CD4-positive, alpha-beta T cell treated with Interleukin-6 at 100 ng/mL for 8 hours (primary cell): ENCODE measurements around the gene EMP2.

Experiments used
- DNase-seq: peaks from one replicate; pipeline ENCODE4 v3.0.0-alpha.2; 2020; ENCODE audit warnings: mixed read lengths, low spot score

Gene EMP2

DNA sequence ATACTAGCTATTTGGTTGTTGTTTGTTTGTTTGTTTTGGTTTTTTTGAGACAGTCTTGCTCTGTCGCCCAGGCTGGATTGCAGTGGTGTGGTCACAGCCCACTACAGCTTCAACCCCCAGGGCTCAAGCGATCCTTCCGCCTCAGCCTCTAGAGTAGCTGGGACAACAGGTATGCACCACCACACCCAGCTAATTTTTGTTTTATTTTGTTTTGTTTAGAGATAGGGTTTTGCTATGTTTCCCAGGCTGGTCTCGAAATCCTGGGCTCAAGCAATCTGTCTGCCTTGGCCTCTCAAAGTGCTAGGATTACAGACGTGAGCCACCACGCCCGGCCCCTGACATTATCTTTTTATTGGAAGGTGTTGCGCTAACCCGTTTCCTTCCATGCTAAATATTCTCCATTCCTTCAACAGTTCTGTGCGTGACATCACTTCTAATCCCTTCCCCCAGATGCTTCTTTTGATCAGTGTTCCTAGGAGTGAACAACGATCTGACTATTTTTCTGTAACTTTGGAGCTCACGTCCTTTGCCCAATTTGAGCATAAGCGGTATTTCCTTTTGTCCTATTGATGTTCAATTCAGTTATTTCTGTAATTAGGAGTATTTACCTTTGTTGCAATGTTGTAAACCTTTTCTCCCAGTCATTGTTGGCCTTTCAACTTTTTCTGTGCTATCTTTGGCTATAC, 30.2 kb upstream of the EMP2 start:
- DNase-seq = no peak

DNA sequence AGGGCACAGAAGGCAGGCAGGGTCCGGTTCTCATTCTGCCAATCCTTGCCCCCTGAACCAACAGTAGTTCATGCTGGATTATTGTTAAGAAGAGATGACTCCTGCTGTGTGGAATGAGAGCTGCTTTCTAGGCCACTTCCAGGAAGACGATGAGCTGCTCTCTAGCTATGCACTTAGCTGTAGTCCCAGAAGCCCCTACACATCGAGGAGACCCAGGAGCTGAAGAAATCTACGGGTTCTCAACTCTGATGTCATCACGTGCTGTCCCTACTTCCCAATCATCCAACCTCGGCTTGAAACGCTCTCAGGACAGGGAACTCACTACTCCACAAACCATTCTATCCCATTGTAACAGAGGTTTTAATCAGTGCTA, 29.0 kb upstream of the EMP2 start:
- DNase-seq = no peak

DNA sequence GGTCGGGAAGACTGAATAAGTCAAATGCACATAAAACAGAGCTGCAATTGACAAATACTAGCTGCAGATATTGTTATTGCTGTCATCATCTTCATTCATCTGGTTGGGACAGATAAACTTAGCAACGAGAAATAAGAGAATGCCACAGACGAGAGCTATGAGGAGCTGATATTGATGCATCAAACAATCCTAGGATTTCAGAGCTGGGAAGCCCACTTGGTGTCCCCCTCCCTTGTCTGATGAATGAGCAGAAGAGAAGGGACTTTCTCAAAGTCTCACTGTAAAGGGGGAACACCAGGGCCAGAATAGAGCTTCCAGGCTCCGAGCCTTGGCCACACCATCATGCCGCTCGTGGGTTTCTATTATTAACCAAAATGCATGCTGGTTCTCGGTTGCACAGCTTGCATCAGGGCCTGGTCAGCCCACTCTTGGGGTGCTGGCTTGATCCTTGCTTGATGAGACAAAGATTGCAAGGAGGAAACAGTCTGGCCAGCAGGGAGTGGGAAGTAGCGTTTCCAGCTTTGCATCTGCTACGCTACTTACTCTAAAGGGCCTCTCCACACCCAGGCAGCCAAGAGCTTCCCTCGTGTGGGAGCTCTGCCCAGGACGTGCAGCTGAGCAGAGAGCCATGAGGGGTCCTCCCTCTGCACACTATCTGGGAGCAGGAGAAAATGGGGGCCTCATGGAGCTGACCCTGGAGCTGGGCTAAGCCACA, 28.4 kb upstream of the EMP2 start:
- DNase-seq = no peak

DNA sequence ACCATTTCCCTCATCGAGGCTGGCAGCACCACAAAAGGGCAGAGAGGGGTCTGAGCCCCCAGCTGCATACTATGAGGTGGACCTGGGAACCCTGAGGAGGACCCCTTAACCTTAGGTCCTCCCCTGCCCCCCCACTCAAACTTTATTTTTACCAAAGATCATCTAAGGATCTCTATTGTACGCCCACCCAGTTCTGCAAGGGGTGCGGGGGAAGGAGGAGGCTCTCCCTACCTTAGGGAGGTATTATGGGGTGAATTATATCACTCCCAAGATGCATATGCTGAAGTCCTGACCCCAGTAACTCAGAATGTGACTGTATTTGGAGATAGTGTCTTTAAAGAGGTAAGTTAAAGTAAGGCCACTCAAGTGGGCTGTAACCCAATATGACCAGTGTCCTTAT, 26.8 kb upstream of the EMP2 start:
- DNase-seq = no peak

DNA sequence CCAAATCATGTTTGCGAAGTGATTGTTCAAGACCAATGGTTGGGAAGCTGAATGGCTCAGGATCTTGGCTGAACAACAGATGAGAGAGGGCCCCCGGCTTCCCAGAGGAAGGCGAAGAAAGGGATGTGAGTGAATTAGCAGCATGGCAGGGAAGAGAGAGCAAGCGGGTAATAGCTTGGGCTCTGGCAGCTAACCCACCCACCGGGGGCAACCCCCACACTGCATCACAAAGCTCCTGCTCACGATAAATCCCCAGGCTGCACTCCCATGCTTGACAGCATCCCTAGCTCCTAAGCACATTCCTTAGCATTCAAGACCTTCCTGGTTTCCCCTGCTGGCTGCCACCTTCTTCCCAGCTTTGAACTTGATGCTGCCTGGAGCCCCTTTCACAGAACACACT, 26.2 kb upstream of the EMP2 start:
- no peak for DNase-seq

DNA sequence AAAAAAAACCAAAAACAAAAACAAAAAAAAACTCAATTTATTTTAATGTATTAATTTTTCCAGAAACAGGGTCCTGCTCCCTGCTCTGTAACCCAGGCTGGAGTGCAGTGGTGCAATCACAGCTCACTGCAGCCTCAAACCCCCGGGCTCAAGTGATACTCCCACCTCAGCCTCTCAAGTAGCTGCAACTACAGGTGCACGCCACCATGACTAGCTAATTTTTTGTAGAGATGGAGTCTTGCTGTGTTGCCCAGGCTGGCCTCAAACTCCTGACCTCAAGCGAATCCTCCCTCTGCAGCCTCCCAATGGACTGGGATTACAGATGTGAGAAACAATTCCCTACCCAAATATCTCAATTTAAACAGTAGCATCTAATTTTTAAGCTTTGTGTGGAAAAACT, 25.2 kb upstream of the EMP2 start:
- DNase-seq = no peak

DNA sequence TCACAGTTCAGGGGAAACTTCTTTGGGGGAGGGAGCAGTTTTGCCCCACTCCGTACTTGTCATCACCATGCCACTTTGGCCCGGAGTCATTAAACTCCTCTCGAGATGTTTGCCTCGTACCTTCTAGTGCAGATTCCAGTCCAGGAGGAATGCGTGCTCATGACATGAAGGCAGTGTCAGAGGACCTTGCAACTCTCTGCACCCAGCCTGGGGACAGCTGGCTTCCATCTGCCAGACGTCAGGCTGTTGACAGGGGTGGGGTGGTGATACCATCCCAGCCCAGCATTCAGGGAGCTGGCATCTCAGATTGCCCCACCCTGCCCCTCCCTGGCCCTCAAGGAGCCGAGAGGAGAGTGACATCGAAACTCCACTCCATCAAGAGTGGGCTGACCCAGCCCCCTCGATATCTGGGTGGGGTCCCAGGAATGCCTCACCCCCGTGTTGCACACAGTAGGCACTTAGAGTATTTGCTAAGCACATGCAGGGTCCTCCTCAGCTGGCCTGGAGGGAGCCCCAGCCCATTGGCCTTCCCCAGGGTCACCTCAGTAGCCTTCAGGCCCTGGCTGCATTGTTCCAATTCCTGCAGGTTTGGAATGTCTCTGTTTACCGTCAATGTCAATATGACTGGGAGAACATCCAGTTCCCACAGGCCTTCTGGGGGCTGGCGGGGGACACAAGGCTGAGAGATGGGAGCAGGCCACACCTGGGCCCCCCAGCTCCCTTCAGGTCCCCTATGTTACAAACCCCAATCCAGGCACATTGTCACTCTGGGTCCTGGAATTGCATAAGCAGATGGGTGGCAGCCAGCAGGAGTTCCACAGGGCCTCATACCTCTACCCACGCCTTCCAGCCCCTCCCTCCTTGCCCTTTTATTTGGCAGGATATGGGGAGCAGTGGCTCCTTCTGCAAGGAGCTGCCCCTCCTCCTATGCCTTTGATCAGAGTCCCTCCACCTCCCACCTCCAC, 21.3 kb upstream of the EMP2 start:
- DNase-seq = no peak

DNA sequence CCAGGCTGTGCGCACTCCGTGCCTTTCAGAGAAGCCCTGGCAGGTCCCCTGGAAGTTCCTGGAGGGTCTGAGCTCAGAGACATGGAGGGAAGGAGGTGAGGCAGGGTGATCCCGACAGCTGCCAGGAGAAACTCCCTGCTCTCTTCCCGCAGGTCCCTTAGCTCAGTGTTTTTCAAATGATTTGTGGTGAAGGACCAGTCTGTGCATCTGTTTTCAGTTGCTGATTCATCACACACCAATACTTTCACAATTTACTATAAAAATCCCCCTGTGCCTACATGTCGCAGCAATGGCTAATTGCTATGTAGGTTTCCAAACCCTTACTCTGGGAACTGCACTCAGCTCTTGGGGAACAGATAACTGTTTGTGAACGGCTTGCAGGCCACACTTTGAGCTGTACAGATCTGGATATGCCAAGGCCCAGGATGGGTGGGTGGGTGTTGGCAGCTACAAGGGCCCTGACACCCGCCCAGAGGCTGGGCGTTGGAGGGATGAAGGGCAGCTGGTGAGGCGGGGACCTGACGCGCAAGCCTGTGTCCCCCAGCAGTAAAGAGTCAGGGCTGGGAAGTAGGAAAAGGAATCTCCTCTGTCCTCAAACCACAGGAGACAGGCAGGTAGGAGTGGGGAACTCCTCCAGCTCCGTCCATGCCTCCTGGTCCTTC, 20.5 kb upstream of the EMP2 start:
- no peak for DNase-seq

DNA sequence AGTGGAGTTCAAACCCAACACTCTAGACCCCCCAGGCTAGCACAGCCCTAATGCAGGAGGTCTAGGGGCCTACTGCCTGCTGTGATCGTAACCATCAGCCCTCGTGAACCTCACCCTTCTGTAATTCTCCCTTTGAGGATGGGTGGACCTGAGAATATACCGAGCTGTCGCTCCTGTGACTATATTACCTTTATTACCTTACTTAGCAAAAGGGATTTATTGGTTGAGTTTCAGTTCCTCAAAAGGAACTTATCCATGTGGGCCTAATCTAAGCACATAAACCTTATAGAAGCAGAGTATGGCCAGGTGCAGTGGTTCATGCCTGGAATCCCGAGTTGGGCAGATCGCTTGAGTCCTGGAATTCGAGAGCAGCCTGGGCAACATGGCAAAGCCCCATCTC, 19.2 kb upstream of the EMP2 start:
- no peak for DNase-seq

DNA sequence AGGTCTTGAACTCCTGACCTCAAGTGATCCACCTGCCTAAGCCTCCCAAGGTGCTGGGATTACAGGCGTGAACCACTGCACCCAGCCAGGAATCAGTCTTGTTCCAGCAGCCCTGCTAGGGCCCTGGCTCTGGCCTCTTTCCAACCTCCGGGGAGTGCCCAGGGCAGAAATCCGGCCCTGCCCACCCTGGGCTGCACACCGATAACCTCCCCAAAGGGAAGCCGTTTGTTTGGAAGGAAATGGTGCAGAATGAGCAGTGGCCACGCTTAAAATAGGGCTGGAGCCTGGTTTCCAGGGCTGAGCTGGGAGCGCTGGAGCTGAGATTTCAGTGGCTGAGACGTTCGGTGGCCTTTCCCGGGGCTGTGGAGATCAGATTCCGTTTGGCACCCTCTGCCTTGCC, 17.8 kb upstream of the EMP2 start:
- no peak for DNase-seq

DNA sequence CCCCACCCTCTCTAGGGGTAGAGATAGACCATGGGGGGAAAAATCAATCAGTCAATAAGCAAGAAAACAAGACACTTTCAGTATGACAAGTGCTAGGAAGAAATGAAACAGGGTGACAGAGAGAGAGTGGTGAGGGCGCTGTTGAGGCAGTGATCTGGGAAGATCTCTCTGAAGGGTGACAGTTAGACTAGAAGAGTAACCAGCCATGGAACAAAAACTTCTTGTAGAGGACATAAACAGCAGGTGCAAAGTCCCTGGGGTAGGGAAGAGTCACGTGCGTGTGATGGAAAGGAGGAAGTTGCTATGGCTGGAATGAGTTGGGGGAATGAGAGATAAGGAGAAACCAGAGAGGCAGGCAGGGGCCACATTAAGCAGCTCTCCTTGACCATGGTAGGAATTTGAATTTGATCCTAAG, 16.8 kb upstream of the EMP2 start:
- DNase-seq = no peak

DNA sequence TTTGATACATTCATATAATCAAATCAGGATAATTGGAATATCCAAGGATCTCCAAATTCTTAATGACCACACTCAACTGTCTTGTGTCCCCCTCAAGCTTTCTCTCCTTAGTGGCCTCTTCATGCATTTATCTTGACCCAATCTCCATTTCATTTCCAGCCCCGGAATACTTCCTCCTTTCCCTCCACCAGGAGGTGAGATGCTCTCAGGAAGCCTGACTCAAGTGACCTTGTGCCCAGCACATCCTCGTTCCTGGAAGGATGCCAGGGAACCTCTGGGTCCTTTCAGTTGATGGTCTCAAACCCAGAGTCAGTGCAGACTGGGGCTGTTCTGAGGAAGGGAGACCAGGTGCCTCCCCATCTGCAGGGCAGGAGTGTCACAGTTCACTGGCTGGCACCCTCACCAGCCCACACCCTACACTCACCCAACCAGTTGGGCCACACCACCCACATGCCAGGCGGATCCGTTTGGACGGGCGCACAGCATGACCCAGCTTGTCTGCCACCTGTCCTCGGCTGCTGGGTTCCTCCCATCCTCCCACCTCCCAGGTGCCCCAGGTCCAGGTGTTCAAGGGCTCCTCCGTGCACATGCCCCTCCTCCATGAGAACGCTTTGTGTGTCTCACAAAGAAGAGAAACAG, 14.0 kb upstream of the EMP2 start:
- no peak for DNase-seq

DNA sequence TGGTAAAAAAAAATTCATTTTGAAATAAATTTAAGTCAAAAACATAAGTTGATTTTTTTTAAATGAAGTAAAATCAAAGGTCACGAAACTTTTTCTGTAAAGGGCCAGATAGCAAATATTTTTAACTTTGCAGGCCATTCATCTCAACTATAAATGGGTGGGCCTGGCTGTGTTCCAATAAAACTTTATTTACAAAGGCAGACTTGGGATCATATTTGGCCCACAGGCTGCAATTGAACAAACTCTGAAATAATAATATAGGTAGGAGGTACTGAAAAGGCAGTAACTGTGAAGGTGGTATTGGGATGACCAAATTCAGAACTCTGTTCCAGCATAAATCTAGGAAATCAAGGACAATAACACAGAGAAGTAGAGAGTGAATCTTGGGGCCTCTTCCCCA, 12.2 kb upstream of the EMP2 start:
- no peak for DNase-seq

DNA sequence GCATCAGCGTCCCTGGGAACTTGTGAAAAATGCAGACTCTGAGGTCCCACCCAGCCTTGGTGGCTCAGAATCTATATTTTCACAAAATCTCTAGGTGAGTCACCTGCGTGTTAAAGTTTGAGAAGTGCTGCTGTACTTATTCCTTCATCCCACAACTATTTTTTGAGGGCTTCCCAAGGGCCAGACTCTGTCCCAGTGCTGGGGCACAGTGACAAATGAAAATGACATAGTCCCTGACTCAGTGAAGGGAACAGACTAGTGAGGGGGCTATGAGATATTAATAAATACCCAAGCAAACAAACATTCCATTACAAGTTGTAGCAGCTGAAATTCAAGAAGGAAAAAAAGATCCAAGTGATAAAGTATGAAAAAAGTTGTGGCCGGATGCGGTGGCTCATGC, 9.9 kb upstream of the EMP2 start:
- no peak for DNase-seq

DNA sequence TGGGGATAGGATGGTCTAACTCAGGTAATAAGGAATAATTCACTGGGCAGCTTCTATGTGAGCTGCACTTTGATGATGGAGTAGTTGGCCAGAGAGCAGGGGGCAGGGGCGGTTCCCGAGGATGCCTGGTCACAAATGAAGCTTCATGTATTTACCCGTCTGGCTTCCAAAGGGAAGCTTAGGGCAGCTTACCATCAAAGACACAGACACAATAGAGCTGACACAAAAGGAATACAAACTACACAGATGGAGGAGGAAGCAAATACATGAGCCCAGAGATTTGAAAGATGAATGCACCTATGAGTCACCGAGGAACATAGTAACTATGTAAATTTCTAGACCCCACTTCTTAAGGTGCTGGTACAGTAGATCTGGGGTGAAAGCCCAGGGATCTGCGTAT, 8.7 kb upstream of the EMP2 start:
- no peak for DNase-seq

DNA sequence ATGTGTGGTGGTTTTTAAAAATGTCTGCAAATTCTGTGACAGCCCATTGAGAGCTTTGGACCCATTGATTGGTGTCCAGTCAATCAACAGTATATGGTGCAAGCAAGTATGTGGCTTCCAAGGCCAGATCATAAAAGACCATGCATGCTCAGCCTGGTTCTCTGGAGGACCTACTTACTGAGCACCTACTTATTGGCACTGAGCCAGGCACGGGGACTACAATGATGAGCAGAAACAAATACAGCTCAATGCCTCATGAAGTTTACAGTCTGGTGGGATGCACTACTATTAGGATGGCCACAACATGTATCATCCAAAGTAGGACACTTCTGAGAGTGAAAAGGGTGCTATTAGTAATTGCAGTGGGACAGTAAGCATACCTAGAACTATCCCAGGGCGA, 7.2 kb upstream of the EMP2 start:
- no peak for DNase-seq

DNA sequence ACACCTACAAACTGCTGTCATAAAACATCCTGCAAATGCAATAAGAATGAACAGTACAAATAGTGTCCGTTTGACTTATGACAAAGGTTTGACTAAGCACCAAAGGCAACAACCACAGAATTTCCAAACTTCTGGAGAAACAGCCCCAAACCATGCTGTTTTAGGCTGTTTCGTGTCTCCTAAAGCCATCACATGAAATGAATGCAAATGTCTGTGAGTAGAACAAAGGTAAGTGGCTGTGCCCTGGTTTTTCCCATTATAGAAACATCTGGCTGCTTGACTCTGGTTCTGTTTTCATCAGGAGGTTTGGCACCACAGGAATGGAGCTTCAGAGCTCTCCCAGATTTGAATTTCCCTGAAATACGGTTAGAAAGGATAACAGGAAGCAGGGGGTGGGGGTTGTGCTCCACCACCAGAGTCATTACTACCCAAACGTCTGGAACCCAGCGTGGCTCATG, 4.6 kb upstream of the EMP2 start:
- no peak for DNase-seq

DNA sequence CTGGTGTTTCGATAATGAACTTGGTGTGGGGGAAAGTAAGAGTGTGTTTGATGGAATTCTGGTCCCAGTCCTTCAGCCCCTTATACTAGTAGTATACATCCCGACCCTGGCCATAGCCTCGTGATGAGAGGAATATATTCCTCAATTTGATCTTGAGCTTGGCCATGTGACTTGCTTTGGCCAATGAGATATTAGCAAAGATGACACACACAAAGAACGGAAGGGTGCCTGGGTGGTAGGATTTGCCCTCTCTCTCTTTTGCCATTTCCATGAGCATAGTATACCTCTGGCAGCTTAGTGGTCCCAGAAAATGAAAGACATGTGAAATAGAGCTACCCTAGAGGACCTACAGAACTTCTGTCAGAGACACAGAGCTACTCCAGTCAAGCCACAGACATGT, 2.9 kb upstream of the EMP2 start:
- no peak for DNase-seq

DNA sequence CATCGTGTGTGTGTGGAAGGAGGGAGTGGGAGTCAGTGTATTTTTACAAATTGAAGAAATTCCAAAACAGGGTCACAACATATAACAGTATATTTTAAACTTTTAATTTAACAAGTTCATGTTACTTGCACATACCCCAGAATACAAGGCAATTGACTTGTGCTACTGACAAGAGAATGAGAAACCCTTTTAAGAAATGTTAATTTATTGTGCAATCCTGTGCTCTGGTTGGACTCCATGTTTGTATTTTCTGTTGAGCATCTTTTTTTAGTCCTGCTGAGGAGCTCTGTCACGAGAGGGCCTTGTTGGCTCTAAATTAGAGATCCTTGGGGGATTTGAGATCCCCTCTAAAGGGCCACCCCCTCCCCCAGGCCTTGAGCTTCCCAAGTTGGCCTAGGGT, 1.1 kb upstream of the EMP2 start:
- DNase-seq = no peak

DNA sequence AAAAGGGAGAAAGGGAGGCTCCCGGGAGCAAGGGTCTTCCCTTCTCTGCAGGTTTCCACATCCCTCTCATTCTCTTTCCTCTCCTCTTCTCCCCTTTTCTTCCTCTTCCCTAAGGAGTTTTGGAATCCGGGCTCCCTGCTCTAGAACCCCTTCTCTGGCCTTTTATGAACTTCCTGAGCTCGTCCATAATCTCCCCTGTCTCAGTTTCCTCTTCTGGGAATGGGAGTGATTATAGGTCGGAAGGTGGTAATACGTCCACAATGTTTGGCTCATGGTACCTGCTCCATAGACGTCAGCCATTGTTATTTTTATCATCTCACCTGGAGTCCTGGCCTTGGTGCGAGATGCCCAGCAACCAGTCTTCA, 467 bp upstream of the EMP2 start:
- DNase-seq = no peak

DNA sequence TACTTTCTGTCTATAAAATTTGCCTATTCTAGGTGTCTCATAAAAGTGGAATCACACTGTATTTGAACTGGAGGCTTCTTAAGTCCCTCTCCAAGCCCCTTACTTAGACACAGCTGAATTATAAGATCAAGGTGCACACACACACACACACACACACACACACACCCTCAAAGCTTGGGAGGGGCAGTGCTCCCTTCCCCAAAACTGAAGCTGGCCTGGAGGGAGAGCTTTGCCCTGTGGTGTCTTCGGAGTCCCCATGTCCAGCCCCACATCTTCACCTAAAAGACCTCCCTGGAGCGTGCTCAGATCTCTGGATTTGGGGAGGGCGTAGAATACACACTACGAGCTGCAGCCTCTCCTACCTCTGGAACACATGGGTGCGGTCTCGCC, 828 bp downstream of the EMP2 start:
- DNase-seq = no peak
